HS-5 (cell line): ENCODE data around the gene PI16.

ENCODE experiments used
- DNase-seq: peaks from one replicate; pipeline ENCODE4 v3.0.0-alpha.2; 2012; ENCODE audit warnings: low read depth

Gene PI16

GRCh38 chr6:36999751-37000125, 45.2 kb downstream of the PI16 start:
- no peak for DNase-seq

DNA sequence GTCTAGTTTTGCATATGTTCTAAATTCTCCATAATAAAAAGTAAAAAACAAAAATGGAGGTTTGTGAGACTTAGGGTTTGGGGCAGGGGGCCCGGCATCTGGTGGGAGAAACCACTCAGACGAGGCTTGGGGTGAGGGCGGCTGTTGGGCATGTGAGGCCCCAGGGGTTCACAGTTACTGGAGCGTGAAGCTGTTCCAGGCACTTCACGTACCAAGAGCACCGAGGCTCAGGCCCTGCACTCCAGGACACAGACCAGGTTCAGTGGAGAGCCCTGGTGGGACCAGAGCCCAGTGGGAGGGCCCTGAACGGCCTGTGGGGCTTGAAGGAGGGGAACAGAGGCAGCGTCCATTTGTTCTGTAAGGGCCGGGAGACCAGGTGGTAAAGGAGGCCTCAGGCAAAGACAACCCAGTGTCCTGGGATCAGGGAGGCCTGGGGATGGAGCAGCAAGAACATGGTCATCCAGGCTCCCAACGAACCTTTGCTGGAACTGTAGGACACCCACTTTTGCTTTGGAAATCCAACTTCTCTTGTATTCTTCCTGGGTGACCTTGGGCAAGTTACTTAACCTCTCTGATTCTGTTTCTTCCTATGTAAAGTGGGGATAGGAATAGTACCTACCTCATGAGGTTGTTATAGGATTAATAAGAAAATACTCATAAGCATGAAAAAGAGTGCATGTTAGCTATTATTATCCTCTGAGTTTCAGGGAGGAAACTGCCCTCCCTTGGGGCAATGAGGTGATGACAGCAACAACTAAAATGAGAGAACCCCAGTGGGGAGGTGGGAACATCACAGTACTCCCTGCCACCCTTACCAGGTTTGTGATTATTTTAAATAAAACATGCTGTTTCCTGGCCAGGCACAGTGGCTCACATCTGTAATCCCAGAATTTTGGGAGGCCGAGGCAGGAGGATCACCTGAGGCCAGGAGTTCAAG, 49.8 kb downstream of the PI16 start:
- DNase-seq, result no peak

GRCh38 chr6:37005061-37005810, 50.7 kb downstream of the PI16 start, which contains the start of gene FGD2:
Gene FGD2 (plus strand): TSS chr6:37005655. CDS start chr6:37005818, 163 bp downstream.
- DNase-seq, result no peak

GRCh38 chr6:37005827-37006567, 51.5 kb downstream of the PI16 start:
- no peak for DNase-seq

- no peak for DNase-seq
Observed at GRCh38 chr6:37006793-37007339, 52.3 kb downstream of the PI16 start.

GRCh38 chr6:37007340-37008043, 53.0 kb downstream of the PI16 start:
- DNase-seq, result no peak

DNA sequence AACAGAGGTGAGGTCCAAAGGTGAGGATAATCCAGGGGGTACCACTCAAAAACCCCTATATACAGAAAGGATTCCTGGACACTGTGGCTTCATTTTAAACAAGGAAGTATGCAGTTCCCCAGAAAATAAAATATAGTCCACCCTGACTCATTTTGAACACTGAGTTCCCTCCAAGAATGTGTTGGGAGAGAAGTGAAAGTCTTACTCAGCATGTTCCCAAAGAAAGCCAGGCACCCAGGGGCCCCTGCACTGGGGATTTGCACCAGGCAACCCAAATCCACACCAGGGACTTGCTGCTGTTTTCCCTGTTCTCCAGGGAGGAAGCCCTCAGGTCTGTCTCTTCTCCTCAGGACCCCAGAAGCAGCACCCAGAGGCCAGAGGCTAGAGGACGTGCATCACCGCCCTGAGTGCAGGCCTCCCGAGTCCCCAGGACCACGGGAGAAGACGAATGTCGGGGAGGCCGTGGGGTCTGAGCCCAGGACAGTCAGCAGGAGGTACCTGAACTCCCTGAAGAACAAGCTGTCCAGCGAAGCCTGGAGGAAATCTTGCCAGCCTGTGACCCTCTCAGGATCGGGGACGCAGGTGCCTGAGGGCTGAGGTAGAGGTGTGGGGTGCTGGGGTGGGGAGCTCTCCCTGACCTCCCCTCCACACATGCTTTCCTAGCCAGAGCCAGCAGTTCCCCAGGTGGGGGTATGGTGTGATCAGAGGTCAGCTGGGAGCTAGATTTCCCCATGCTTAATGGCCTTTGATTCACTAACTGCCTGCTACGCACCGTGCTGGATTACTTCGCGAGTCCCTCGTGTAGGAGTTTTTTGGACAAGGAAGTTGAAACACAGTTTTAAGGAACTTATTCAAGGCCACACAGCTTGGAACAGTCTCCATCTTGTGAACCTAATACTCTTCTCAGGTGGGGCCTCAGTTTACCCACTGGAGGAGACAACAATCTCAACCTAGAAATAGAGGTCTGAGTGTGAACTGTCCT, 54.2 kb downstream of the PI16 start:
- DNase-seq, result no peak

GRCh38 chr6:37010402-37010892, 55.9 kb downstream of the PI16 start:
- no peak for DNase-seq

DNA sequence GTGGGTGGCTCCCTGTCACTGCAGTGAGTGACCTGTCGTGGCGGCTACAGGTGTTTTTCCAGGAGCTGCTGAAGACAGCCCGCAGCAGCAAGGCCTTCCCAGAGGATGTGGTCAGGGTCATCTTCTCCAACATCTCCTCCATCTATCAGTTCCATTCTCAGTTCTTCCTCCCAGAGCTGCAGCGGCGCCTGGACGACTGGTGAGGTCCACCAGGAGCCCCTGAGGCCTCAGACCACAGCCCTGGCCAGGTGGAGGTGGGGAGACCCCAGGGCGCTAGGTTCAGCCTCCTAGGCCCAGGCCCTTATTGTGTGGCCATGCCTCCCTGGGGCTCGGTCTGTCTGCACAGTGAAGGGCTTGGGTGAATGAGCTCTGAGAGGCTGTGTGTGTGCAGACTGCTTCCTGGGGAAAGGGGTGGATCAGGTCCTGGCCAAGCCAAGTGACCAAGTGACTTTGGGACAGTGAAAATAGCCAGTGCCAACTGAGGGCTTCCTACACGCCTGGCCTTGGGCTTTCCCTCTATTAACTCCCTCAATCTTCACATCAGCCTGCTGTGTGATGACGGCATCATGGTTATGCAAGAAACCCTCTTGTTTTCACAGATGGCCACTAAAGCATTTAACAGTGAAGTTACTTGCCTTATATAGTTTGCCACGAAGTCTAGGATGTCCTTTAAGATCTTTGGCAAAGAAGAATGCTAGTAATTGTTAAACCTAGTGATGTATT, 57.3 kb downstream of the PI16 start:
- no peak for DNase-seq

DNA sequence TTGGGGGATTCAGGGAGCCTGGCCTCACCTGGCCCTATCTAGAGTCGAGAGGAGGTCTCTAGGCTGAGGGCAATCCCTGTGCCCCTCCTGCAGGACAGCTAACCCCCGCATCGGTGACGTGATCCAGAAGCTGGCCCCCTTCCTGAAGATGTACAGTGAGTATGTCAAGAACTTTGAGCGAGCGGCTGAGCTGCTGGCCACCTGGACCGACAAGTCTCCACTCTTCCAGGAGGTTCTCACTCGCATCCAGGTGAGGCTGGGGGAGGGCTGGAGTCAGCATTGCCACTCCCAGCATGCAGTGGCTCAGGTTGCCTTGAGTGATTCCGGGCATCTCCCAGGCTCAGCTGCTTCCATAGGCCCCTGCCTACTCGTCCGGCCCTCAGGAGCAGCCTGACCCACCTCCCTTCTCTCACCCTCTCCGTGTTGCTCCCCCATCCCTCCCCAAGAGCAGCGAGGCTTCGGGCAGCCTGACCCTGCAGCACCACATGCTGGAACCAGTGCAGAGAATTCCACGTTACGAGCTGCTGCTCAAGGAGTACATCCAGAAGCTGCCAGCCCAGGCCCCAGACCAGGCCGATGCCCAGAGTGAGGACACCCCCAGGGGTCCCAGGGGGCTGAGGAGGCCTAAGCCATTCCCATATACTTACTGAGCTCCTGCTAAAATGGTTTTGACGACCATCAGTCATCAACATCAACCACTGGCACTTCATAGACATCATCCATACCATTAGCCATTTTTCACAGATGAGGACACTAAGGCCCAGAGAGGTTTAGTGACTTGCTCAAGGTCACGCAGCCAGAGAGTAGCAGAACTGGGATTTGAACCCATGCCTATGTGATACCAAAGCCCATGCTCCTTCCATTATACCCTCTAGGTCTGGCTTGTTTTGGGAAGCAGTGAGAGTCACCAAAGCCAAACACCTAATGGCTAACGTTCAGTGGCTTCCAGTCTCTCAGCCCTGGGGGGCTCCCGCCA, 59.3 kb downstream of the PI16 start:
- DNase-seq, result no peak
